ENCODE results near the gene PSMB11. TPM values are rescaled to one million over a fixed set of nuclear protein-coding genes. Genes with fewer than 3 reads are reported as not detected.

PSMB11 gene
- total and polyA plus RNA-seq, 2 donors (not counting 1 experiment from before 2014, with no cell fraction given), result not detected

DNA sequence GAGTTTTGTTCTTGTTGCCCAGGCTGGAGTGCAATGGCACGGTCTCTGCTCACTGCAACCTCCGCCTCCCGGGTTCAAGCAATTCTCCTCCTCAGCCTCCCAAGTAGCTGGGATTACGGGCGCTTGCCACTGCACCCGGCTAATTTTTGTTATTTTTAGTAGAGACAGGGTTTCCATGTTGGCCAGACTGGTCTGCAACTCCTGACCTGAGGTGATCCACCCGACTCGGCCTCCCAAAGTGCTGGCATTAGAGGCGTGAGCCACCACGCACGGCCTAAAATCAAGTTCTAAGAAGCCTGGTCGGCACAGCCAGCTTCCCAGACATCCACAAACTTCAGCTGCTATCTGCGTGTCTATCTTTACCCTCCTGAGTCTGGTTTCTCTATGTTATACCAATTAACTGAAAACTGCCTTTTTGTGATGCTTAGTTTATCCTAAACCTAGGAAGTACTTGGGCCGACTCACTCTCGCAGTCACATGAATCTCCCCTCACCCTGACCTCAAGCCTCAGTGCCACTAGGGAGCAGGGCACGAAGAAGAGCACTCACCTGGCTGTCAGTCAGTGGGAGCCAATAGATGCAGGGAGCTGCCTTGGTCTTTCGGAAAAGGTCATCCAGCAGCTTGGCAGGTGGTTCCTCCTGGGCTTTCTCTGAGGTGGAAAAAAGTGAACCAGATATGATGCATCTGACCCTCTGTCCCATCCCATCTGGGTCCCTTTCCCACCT lies 18.7 kb downstream of the PSMB11 start:
- Mint-ChIP-seq H3K27me3 (no peaks in the 10 kb centered on the region), H3K9me3 (ENCODE audit: insufficient read depth) (no peaks in the 10 kb centered on the region), H3K4me1 (peaks cover 17% of the 10 kb centered on the region), H3K4me3 (no peak overlapping the region), H3K27ac (peak overlapping the region; percentile 32)
- no peaks in the 10 kb centered on the region for H3K9me3 ChIP-seq (ENCODE audit: control extremely low read depth in 1 of 3, control insufficient read depth in 2 of 3, insufficient read depth in 1 of 3, low read length in 2 of 3)
- ATAC-seq (ENCODE audit: low read depth), result no peak
- H3K4me3 ChIP-seq (ENCODE audit: control extremely low read depth in 1 of 5, extremely low read depth in 1 of 5, insufficient read depth in 1 of 5, low read depth in 2 of 5, low read length in 4 of 5), result no peak overlapping the region
- ChIA-PET CTCF (interaction anchor here (0.9 to 19.1 kb wide), 10 partner anchors 8 to 131 kb away, joined by 3 to 1134 read pairs (median 4); partner anchors contain the start of gene AJUBA), POLR2A (interaction anchor here (0.6 kb wide), 1 partner anchor 107 kb away, joined by 3 read pairs; no protein-coding TSS in a partner anchor)
- no peak overlapping the region for H3K27ac ChIP-seq (ENCODE audit: low read length in 2 of 2)
- H3K79me2 ChIP-seq (ENCODE audit: control insufficient read depth, insufficient read depth, low read length), result peaks cover 14% of the 10 kb centered on the region
- DNase-seq, result no peak
- peaks cover 5 to 66% of the 10 kb centered on the region in 2 experiments for H3K36me3 ChIP-seq (replicated peaks in 1 of 2; ENCODE audit: control extremely low read depth in 1 of 2, control insufficient read depth in 1 of 2, extremely low read depth in 1 of 2, insufficient read depth in 2 of 2, low read length in 1 of 2)
- WGBS (ENCODE audit: insufficient coverage), result 97% methylated on average over 12 of the region's 17 CpGs
- no peak overlapping the region for H3K4me2 ChIP-seq (replicated peaks; ENCODE audit: low read depth, low read length, poor library complexity, severe bottlenecking)
- peaks cover 34% of the 10 kb centered on the region for H4K20me1 ChIP-seq (ENCODE audit: control insufficient read depth, insufficient read depth, low read length, poor library complexity, severe bottlenecking)
- no peak overlapping the region for H2AFZ ChIP-seq (ENCODE audit: insufficient read depth, low read depth, low read length, poor library complexity, severe bottlenecking)
- no peak overlapping the region for H3K9ac ChIP-seq (ENCODE audit: low read length)
- TF ChIP-seq, protein P1, sequence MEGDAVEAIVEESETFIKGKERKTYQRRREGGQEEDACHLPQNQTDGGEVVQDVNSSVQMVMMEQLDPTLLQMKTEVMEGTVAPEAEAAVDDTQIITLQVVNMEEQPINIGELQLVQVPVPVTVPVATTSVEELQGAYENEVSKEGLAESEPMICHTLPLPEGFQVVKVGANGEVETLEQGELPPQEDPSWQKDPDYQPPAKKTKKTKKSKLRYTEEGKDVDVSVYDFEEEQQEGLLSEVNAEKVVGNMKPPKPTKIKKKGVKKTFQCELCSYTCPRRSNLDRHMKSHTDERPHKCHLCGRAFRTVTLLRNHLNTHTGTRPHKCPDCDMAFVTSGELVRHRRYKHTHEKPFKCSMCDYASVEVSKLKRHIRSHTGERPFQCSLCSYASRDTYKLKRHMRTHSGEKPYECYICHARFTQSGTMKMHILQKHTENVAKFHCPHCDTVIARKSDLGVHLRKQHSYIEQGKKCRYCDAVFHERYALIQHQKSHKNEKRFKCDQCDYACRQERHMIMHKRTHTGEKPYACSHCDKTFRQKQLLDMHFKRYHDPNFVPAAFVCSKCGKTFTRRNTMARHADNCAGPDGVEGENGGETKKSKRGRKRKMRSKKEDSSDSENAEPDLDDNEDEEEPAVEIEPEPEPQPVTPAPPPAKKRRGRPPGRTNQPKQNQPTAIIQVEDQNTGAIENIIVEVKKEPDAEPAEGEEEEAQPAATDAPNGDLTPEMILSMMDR (IDR thresholded peaks at IDR 0.05), result no peak
- TF ChIP-seq EZH2 (IDR thresholded peaks at IDR 0.05; ENCODE audit: borderline replicate concordance, insufficient read depth, low read depth, low read length, poor library complexity, severe bottlenecking), result no peak
- H3K4me1 ChIP-seq (ENCODE audit: control insufficient read depth in 2 of 2, insufficient read depth in 2 of 2, low read length in 2 of 2), result peaks cover 10 to 21% of the 10 kb centered on the region in 2 donors
- intact Hi-C loops (cut with micrococcal nuclease), result no loop called here
- H3K27me3 ChIP-seq (replicated peaks in 1 of 4; ENCODE audit: control extremely low read depth in 1 of 4, control insufficient read depth in 3 of 4, insufficient read depth in 4 of 4, low read length in 3 of 4), result peaks cover 0 to 6% (median 0%) of the 10 kb centered on the region in 4 experiments

DNA sequence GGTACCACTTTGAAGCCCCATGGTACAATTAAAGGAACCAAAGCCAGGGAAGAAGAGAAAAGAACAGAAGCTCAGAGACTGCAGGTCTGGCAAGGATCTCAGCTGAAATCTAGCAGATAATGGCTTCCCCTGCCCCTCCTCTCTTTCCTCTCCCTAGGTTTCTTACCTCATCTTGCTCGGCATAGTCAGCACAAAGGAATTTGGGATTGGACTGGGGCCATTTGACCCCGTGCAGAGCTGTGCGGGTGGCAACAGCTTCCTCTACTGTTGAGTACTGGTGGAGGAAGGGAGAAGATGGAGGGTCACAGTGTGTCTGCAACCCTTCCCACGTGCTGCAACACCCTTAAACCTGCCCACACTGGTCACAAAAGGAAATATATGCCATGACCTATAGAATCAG lies 20.0 kb downstream of the PSMB11 start:
- Histone ChIP-seq H3K4me2 (replicated peaks; ENCODE audit: low read depth, low read length, poor library complexity, severe bottlenecking) (no peak overlapping the region), H3K27ac (ENCODE audit: low read length in 2 of 2) (no peak overlapping the region), H4K20me1 (ENCODE audit: control insufficient read depth, insufficient read depth, low read length, poor library complexity, severe bottlenecking) (peaks cover 47% of the 10 kb centered on the region), H3K27me3 (replicated peaks in 1 of 4; ENCODE audit: control extremely low read depth in 1 of 4, control insufficient read depth in 3 of 4, insufficient read depth in 4 of 4, low read length in 3 of 4) (peaks cover 0 to 2% (median 0%) of the 10 kb centered on the region in 4 experiments), H3K36me3 (replicated peaks in 1 of 2; ENCODE audit: control extremely low read depth in 1 of 2, control insufficient read depth in 1 of 2, extremely low read depth in 1 of 2, insufficient read depth in 2 of 2, low read length in 1 of 2) (peaks cover 5 to 79% of the 10 kb centered on the region in 2 experiments), H2AFZ (ENCODE audit: insufficient read depth, low read depth, low read length, poor library complexity, severe bottlenecking) (no peak overlapping the region), H3K9ac (ENCODE audit: low read length) (no peak overlapping the region), H3K9me3 (ENCODE audit: control extremely low read depth in 1 of 3, control insufficient read depth in 2 of 3, insufficient read depth in 1 of 3, low read length in 2 of 3) (no peaks in the 10 kb centered on the region), H3K4me3 (ENCODE audit: control extremely low read depth in 1 of 5, extremely low read depth in 1 of 5, insufficient read depth in 1 of 5, low read depth in 2 of 5, low read length in 4 of 5) (no peak overlapping the region), H3K79me2 (ENCODE audit: control insufficient read depth, insufficient read depth, low read length) (peaks cover 27% of the 10 kb centered on the region), H3K4me1 (ENCODE audit: control insufficient read depth in 2 of 2, insufficient read depth in 2 of 2, low read length in 2 of 2) (peaks cover 1 to 10% of the 10 kb centered on the region in 2 donors)
- DNase-seq (no peak), ATAC-seq (ENCODE audit: low read depth) (no peak)
- Mint-ChIP-seq H3K27ac (no peak overlapping the region), H3K4me3 (no peak overlapping the region), H3K4me1 (peaks cover 5% of the 10 kb centered on the region), H3K27me3 (no peaks in the 10 kb centered on the region), H3K9me3 (ENCODE audit: insufficient read depth) (no peaks in the 10 kb centered on the region)
- WGBS (ENCODE audit: insufficient coverage), result no CpG with 5 or more reads among the region's 4 CpGs
- POLR2A ChIA-PET, result no interaction called here
- TF ChIP-seq, protein P1 (IDR thresholded peaks at IDR 0.05), result no peak
- CTCF ChIA-PET, result interaction anchor here (0.6 to 19.1 kb wide), 5 partner anchors 15 to 76 kb away, joined by 3 to 1134 read pairs (median 4); partner anchors contain the start of gene AJUBA
- intact Hi-C loops (cut with micrococcal nuclease), result no loop called here
